HG02938 (cell line): ENCODE results near the gene TRAK2.
A peak's percentile ranks its signal among the peaks of the same experiment; 100 is the strongest.
"Not testable (repeated sequence)": the region's sequence is repeated elsewhere in the genome, so short reads cannot be mapped to it uniquely, and the experiment has no call there.

Experiments used
- ATAC-seq: cut with Tn5 transposase; IDR thresholded peaks from one replicate; pipeline ENCODE4 v1.9.1; 2021; ENCODE audit warnings: mild to moderate bottlenecking, moderate library complexity; ENCODE audit not compliant: unreplicated experiment

TRAK2 gene

DNA sequence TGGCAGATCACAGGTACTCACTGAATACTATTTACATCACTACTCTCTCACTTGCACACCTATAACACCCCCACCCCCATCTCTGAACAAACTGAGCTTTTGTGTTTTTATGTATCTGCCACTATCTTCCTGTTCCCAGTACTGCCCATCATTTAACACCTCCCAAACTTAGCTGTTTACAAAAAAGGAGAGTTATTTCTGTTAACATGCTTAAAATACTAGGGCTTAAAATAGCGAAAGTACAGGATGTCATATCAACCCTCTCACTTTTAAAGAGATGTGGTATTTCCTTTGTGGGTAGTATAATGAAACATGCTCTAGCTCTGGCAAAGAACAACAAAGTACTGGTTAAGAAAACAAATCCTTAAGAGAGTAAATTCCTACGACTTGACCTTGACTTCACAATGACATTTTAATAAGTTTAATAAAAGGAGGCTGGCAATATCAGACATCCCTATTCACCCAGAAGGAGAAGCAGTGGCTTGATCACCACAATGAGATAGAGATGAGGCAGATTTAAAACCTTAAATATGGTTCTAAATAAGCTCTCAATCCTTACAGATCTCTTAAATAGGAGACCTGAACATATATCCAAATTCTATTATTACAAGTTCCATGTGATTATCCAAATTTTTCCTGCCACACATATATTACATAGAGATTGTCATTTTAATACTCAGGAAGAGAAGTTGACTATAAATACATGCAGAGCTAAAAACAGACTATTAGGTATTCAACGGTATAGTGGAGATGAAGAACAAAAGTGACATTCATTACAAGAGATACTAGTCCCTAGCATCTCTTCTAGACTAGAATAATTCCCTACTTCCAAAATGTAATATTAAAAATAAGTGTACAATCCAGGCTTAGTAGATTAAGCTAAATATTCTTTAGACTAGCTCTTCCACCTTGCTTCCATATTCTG lies 36.9 kb downstream of the TRAK2 start:
- ATAC-seq, result peak; percentile 76

DNA sequence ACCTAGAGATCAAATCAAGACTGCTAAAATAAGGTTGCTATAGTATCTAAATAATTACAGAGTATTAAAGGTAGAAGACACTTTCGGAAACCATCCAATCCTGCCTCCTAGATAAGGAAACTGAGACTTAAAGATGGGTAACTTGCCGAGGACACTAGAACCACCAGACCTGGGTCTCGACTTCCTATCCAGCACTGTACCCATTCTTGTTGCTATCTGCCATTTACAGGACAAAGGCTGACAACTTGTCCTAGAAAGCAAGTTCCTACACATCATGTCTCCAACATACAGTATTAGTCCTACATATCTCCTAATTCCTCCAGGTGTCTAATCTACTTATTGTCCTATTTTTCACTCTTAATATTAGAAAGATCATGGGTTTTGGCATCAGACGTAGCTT lies 37.7 kb downstream of the TRAK2 start:
- no peak for ATAC-seq

DNA sequence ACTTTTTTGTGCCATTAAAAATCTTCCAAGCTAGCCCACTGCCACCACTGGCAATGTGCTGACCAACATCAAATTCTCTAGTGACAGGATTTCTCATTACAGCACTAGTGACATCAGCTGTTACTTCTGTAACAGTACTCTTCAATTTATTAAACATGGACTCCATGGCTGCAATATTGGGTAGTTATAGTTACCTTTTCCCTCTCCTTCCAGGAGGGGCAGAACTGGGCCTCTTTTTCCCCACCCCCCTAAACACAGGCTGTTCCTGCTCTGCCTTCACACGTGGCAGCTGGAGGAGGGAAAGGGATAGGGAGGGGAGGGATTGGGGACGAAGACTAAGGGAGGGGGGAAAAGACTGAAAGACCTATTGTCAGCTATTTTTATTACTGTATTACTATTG lies 38.1 kb downstream of the TRAK2 start:
- ATAC-seq, result no peak

DNA sequence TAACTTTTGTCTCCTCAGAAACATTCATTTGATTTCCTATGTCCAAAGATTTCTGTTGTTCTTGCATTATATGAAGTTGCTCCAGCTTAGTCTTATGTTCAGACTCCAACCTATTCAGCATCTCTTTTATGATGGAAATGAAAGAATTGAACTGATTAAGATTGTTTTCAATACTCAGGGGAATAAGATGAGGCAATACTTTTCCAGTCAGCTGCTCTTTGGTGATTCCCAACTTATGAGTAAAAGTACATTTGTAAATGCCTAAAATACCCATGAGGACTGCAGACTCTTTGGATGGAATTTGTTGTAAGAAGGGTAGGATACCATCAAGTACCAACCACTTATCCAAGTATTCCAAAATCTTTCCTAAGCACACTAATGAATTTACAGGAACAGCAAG lies 39.8 kb downstream of the TRAK2 start:
- no peak for ATAC-seq

DNA sequence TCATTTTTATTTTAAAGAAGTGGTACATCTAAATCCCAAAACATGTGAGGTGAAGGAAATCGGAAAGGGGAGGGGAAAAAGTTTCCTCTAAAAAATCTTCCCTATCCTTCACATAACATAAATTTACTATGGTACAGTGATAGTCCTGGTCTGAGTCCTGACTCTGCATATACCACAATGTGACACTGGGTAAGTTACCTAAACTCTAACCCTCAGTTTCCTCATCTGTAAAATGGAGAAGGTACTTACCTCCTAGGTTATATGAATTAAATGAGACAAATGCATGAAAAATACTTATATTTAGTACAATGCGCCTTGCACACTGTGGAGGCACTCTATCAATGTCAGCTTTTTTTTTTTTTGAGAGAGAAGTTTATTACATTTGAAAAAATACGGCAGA lies 42.3 kb downstream of the TRAK2 start:
- ATAC-seq, result no peak

DNA sequence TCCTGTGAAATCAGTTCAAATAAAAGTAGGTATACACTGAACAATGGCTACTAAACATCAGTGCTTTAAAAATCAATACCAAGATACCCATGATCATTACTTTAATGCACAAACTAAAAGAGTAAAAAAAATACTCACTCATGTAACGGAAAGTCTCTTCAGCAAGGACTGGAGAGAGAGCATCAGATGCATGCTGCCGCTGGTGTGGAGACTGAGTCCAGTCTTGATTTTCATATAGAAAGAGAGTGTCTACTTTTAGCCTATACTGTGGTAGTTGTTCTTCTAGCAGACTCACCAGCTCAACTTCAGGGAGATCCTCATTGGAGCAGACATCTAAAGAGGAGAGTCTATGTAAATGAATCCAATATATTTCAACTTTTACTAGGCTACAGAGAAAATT lies 44.0 kb downstream of the TRAK2 start:
- no peak for ATAC-seq

DNA sequence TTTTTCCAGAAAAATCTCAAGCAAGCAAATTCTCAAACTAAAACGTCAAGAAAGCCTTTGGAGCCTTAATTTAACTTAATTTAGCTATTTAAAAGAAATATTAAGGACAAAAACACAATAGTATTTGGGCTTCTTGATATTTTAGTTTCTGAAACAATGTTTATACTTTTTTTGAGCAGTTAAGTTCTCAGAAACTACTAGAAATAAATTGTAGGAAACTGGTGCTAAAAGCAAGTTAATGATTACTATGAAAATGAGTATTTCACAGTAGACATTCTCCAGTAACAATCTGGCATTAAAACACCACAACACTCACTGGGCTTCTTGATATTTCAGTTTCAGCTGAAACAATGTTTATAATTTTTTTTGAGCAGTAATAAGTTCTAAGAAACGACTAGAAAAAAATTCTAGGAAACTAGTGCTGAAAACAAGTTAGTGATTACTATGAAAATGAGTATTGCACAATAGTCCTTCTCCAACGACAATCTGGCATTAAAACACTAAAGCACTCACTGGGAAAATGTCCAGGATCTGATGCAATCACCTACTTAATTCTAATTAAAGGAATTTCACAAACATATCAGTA lies 45.1 kb downstream of the TRAK2 start:
- no peak for ATAC-seq

DNA sequence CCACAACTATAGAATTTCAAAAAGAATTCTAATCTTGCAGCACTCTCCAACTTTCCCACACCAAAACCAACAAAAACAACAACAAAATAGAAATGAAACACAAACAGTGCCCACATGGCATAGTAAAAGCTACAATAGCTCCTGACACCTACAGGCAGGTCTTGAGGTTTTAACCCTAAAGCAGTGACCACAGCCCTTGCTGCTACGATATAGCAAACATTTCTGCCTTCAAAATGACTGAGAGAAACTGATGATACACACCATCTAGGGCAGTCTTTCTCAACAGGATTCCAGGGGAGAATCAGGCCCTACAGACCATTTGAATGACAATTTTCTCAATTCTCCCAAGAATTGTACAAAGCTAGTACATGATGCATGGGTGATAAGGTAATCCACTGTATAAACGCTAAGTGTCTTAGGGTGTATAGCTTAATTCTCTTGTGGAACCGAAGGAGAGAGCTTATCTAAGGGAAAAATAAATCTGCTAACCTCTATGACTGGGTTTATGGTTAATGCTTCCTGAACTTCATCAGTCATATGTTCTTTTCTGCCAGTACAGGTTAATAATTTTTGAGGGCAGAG lies 46.5 kb downstream of the TRAK2 start:
- ATAC-seq, result no peak

DNA sequence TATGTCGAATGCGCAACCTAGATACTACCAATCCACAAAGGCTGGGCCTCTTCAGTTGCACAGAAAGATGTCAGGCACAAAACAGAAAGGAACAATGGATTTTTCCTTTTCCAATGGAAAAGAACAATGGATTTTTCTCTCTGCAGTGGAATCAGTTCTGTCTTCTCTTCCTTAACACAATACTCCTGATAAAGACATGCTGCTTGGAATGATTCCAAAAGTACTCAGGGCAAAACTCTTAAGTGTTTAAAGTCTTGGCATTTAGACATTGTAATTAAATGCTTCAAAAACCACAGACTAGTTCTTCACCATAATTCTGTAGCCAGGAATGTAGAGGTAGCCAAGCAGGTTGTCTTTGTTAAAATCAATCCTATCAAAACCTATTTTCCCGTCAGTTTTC lies 47.4 kb downstream of the TRAK2 start:
- ATAC-seq, result no peak

DNA sequence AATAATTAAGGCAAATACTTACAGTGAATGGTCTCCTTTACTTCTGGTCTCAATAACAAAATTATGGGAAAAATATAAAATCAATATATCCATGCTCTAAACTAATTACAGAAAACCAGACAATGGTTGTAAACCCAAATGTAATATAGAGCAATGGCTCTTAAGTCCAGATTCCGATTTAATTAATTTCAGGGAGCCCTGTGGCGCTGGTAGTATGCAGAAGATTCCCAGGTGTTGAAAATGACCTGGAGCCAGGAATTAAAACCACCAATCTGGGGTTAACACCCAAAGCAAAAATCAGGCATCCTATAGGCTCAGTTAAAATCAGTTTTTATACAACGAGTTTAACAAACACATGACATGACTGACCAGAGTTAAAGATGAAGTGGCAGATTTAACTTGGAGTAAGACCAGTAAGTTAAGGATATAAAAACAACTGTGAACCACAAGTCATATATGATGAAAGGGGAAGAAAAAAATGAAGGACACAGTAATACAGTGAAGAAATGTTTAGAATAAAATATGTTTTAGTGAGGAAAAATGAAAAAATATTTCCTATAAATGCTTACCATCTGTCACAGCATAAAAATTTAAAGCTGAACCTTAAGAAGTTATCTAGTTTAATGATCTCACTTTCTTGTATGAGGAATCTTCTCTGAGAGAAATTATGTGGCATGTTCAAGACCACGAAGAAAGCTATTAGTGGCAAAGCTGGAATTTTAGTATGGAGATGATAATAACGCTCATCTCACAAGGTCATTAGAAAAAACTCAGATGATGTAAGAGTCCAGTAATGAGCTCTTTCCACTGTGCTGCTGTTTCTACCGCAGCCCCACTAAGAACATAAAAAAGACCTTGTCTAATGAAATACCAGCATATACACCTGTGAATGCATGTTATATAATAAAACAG lies 48.4 kb downstream of the TRAK2 start:
- no peak for ATAC-seq

DNA sequence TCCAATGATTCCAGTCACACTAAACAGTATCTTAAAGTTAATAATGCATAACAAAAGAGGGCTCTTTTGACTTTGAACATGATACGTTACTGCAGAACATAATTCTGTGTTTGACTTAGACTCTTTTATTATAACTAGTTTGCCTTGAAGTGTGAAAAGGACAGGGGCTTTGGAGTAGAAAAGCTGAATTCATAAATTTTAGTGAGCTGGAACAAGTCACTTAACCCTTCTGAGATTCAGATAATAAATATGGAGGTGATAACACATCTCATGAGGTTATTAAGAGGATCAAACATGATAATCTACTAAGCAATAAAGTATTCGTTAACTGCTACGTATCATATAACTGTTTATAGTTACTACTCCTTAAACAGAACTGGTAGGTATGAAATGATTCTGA lies 49.4 kb downstream of the TRAK2 start:
- ATAC-seq, result no peak

DNA sequence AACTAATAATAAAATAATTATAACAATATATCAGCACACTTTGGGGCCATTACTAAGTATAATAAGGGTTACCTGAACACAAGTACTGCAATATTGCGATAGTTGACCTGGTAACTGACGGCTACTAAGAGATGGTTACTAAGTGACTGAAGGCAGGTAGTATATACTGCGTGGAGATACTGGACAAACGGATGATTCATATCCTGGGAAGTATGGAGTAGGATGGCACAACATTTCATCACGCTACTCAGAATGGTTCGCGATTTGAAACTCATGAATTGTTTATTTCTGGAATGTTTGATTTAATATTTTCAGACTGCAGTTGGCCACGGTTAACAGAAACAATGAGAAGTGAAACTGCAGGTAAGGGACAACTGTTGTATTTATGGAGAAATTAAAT lies 54.7 kb downstream of the TRAK2 start:
- no peak for ATAC-seq

DNA sequence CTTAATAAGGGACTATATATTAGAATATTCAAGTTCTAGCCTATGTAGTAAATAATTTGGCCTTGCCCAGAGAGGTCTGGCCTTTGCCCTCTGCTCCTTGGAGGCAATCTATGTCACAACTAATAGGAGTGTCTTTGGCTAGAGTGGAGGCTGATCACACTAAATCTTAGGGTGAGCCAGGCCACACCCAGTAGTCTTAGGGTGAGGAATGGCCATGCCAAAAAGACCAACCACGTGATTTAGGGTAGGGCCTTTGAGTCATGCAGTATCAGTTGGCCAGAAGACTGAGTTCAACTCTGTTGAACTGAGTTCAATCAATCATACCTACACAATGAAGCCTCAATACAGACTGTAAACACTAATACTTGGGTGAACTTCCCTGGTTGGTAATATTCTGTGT lies 68.1 kb downstream of the TRAK2 start:
- ATAC-seq, result no peak

DNA sequence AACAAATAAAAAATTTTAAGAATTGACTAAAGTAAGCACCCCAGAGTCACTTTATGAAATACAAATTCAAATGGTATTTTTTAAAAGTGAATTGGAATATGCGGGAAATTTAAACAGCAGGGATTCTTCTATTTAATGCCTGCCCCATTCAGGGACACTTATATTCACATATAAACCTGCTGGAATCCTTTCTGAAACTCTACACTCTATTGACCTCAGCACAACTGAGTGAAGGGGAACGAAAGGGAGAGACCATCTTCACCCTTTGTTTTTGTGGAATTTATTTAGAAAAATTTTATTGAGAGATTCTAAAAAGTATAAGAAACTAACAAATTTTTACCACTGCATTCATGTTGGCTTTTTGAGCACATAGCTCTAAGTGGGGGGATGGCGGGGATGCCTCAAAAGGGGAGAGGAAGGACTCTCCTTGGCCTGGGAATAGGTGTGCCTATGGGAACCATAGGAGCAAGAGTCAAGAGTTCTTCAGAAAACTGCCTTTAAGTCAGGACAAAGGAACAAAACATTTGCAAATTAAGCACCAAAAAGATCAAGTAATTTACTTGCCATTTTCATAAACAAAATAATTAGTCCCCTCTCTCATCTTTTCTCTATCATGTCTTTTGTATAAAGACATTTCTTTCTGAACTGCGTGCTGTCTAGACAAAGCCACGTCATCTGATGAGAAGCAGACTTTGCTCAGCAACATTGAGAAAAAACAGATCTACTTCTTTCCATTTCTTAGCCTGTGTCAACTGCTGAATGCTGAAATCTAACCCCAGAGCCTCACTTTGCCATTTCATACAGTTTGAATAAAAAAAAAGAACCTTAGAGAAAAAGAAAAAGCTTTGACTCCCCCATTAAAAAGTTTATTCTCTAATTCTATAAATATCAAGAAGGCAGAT lies 72.5 kb downstream of the TRAK2 start:
- ATAC-seq, result no peak

DNA sequence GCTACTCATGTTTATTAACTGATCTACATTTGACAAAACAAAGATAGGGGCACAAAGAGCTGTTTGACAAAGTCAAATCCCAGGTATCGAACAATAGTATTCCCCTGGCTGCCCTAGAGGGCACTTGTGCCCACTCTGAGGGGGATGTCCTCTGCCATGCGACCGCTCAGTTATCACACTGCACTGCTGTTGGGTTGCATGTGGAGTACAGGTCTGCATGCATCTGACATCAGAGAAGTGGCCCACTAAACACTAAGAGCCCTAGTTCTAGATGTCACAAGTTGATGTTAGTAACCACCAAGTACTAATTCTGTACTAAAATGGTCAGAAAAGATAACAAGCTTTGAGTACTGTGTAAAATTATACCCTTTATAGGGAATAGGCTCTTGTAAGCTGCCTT lies 74.0 kb downstream of the TRAK2 start:
- ATAC-seq, result no peak

DNA sequence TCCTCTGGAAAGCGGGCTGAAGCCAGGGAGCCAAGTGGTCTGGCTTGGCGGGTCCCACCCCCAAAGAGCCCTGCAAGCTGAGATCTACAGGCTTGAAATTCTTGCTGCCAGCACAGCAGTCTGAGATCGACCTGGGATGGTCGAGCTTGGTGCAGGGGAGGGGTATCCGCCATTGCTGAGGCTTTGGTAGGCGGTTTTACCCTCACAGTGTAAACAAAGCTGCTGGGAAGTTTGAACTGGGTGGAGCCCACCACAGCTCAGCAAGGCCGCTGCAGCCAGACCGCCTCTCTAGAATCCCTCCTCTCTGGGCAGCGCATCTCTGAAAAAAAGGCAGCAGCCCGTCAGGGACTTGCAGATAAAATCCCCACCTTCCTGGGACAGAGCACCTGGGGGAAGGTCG lies 81.5 kb downstream of the TRAK2 start:
- ATAC-seq, result no peak

DNA sequence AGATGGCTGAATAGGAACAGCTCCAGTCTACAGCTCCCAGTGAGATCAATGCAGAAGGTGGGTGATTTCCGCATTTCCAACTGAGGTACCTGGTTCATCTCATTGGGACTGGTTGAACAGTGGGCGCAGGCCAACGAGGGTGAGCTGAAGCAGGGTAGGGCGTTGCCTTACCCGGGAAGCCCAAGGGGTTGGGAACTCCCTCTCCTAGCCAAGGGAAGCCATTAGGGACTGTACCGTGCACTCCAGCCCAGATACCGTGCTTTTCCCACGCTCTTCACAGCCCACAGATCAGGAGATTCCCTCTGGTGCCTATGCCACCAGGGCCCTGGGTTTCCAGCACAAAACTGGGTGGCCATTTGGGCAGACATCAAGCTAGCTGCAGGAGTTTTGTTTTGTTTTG lies 81.9 kb downstream of the TRAK2 start:
- ATAC-seq, result not testable (repeated sequence)

DNA sequence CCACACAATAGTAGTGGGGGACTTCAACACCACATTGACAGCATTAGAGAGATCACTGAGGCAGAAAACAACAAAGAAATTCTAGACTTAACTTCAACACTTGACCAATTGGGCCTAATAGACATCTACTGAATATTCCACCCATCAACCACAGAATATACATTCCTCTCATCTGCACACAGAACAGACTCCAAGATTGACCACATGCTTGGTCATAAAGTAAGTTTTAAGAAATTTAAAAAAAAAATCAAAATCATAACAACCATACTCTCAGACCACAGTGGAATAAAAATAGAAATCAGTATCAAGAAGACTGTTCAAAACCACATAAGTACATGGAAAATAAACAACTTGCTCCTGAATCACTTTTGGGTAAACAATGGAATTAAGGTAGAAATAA lies 85.1 kb downstream of the TRAK2 start:
- ATAC-seq, result no peak

DNA sequence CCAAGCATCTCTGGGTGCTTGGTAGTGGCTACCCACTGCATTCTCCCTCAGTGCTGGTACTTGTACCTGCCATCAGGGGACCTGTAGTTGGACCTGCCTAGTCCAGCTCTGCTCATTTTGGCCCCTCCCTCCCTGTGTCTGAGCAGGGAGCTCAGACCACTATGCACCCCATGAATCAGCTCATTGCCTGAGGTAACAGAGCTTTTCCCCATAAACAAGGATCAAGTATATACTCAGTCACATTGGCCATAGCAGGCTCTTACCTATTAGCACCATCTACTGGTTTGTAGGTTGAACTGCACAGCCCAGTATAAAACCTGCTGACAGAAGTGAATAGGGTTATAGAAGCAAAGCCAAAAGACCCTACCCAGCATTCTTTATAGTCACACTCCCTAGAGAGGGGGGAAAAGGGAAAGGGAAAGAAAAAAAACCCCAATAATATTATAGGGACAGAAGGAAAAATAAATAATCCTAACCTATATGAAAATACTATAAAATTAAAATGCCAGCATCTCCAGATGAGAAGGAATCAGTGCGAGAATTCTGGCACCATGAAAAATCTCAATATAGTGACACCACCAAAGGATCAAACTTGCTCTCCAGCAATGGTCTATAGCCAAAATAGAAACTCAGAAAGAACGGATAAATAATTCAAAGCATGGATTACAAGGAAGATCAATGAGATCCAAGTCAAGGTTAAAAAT lies 87.2 kb downstream of the TRAK2 start:
- ATAC-seq, result no peak

DNA sequence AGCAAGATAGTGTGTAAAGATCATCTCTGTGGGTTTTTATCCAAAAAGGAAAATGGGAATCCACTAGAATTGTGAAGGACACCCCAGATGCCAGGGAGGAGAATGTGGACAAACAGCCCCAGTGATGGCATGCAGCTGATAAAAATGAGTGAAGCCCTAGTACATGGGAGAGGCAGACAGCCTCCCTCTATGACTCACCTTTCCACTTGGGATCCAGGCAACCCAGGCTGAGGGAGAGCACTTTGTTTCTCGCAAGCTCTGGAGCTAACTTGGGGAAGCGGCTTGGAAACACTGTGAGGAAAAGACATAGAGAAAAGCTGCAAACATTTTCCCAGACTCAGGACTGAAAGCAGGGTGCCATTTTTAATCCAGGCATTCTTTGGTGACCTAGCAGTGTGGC lies 88.9 kb downstream of the TRAK2 start:
- ATAC-seq, result no peak
